Cardiac atrium fibroblast (primary cell): Measurements from ENCODE around the gene PSMG1. TPM values are rescaled to one million over a fixed set of nuclear protein-coding genes. Genes with fewer than 3 reads are reported as not detected.

ENCODE experiments used
- total RNA-seq: library from RNA; depleted of rRNA; stranded (reverse); fragments of >200 nt; gene quantifications from 2 replicates; pipeline ENCODE4 v1.2.3, GENCODE V29; 2015

PSMG1 gene, protein sequence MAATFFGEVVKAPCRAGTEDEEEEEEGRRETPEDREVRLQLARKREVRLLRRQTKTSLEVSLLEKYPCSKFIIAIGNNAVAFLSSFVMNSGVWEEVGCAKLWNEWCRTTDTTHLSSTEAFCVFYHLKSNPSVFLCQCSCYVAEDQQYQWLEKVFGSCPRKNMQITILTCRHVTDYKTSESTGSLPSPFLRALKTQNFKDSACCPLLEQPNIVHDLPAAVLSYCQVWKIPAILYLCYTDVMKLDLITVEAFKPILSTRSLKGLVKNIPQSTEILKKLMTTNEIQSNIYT
- total RNA-seq: 51.4 and 63.9 TPM in 2 replicates

GRCh38 chr21:39183272-39184049, at the start of gene PSMG1:
Gene PSMG1, minus strand, starts transcription at chr21:39183451. Its CDS starts 66 bp downstream, at chr21:39183385.

Other genes starting within 250 kb of the PSMG1 start
- gene BRWD1, start 130.2 kb upstream of the PSMG1 start, total RNA-seq: 20.3 and 23.1 TPM in 2 replicates
- gene HMGN1, start 165.6 kb upstream of the PSMG1 start, total RNA-seq: 112 and 120 TPM in 2 replicates